ENCODE data around the gene GMFB.

Gene GMFB

GRCh38 chr14:54501480-54501879 lies 12.7 kb upstream of the GMFB start:
- POLR2A ChIA-PET, result interaction anchor here (0.7 kb wide), 2 partner anchors 10 to 301 kb away, joined by 5 read pairs; no protein-coding TSS in a partner anchor
- Histone ChIP-seq H3K4me3 (ENCODE audit: low read depth, low read length) (no peak overlapping the region), H3K9me3 (ENCODE audit: control insufficient read depth, insufficient read depth, low read depth, low read length) (no peaks in the 10 kb centered on the region), H3K36me3 (ENCODE audit: control insufficient read depth in 2 of 2, insufficient read depth in 1 of 2, low read length in 2 of 2) (no peaks in the 10 kb centered on the region), H3K27ac (ENCODE audit: extremely low read depth, low read depth, low read length) (no peak overlapping the region), H3K4me1 (ENCODE audit: control insufficient read depth, insufficient read depth, low read length) (no peaks in the 10 kb centered on the region)
- CTCF ChIA-PET, result no interaction called here
- TF ChIP-seq ZNF596 (tag by site-specific recombination; IDR thresholded peaks at IDR 0.05) (no peak), ZNF658 (tag by site-specific recombination; IDR thresholded peaks at IDR 0.05) (no peak), ZNF146 (tag by site-specific recombination; IDR thresholded peaks at IDR 0.05) (no peak), ZNF148 (tag by site-specific recombination; IDR thresholded peaks at IDR 0.05; ENCODE audit: borderline replicate concordance) (no peak), ZNF629 (tag by site-specific recombination; IDR thresholded peaks at IDR 0.05) (no peak), ZNF76 (tag by site-specific recombination; IDR thresholded peaks at IDR 0.05; ENCODE audit: borderline replicate concordance, low read depth) (no peak), PRDM2 (tag by site-specific recombination; IDR thresholded peaks at IDR 0.05; ENCODE audit: borderline replicate concordance) (no peak), TSHZ1 (tag by site-specific recombination; IDR thresholded peaks at IDR 0.05; ENCODE audit: borderline replicate concordance) (no peak), ZBTB44 (tag by site-specific recombination; IDR thresholded peaks at IDR 0.05) (no peak), ZNF175 (tag by site-specific recombination; IDR thresholded peaks at IDR 0.05) (no peak), BCL11B (tag by site-specific recombination; IDR thresholded peaks at IDR 0.05; ENCODE audit: low read depth) (no peak), ZNF660 (tag by site-specific recombination; IDR thresholded peaks at IDR 0.05) (no peak), HOXA7 (CRISPR knock-in tag; IDR thresholded peaks at IDR 0.05; ENCODE audit: borderline replicate concordance) (no peak), ZNF266 (tag by site-specific recombination; IDR thresholded peaks at IDR 0.05; ENCODE audit: low read depth) (no peak), ZNF518A (tag by site-specific recombination; conservative IDR thresholded peaks at IDR 0.05; ENCODE audit: low read depth) (no peak), KLF7 (tag by site-specific recombination; IDR thresholded peaks at IDR 0.05; ENCODE audit: borderline replicate concordance) (no peak), ZBTB6 (tag by site-specific recombination; IDR thresholded peaks at IDR 0.05) (no peak)
